GM19043 (cell line): ENCODE data around the gene RTN4R.

Source experiments
- ATAC-seq: cut with Tn5 transposase; IDR thresholded peaks from one replicate; pipeline ENCODE4 v1.9.1; 2021; ENCODE audit warnings: low read depth; ENCODE audit not compliant: unreplicated experiment

Gene RTN4R

DNA sequence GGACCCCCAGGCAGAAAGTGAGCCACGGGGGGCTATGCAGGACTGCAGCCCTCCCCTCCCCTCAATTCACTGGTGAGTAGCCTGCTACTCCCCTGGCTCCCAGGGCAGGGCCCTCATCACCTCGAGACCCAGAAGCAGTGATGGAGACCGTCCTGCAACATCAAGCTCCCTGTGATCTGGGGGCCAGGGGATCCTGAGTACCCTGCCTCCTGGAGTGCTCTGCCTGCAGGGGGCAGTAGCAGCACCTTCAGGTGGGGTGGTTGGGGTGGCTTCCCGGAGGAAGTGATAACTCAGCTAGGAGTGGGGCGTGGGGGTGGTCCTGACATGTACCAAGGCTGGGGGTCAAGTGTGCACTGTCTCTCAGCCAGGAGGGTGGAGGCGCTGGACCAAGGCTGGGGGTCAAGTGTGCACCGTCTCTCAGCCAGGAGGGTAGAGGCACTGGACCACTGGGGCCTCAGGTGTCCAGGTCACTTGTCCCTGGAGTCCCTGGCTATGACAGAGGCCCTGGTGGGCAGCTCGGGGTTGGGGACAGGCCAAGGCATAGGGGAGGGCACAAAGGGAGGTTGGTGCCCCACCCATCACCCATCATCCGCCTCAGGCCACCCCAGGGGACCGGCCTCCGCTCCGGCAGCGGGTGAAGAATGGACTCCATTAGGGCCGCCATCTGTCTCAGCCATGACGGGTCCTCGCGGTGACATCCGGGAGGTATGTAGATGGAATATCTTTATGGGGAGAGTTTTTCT is 9.4 kb downstream of the RTN4R start:
- no peak for ATAC-seq

DNA sequence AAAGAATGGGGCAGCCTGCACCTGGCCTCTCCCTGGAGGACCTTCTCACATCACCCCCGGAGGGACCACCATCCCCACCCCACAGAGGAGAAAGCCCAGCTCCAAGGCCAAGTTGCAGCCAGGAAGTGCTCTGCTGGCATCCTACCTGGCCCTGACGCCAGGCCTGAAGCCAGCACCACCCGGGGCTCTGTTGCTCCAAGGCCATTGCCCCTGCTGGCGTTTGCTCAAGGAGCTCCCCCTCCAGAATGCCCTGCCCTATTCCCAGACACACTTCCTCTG is 10.2 kb downstream of the RTN4R start:
- no peak for ATAC-seq

DNA sequence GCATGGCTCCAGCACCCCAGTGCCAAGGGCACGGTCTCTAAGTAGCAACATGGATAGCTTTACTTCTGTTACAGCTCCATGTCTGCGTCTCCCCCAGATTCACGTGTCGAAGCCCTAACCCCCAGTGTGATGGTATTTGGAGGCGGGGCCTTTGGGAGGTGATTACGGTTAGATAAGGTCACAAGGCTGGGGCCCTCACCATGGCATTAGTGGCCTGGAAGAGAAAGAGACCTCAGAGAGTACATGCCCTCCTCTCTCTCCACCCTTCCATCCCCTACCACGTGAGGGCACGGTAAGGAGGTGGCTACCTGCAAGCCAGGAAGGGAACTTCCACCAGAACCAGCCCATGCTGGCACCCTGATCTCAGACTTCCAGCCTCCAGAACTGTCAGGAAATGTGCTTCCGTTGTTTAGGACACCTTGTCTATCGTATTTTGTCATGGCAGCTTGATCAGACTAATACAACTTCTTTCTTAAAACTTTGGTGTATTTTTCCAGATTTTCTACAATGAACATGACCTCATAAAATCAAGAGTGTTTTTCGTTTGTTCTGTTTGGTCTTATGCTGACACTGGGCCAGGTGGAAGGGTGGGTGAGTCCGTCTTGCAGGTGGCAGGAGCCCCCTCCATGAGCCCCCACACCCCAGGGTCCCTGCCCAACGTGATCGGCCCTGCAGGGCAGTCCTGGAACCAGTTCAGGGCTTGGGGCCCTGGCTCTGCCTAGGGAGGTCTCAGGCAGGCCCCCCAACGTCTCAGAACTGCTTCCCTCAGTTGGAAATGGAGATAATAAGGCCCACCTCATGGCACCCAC is 10.7 kb downstream of the RTN4R start:
- ATAC-seq: no peak

DNA sequence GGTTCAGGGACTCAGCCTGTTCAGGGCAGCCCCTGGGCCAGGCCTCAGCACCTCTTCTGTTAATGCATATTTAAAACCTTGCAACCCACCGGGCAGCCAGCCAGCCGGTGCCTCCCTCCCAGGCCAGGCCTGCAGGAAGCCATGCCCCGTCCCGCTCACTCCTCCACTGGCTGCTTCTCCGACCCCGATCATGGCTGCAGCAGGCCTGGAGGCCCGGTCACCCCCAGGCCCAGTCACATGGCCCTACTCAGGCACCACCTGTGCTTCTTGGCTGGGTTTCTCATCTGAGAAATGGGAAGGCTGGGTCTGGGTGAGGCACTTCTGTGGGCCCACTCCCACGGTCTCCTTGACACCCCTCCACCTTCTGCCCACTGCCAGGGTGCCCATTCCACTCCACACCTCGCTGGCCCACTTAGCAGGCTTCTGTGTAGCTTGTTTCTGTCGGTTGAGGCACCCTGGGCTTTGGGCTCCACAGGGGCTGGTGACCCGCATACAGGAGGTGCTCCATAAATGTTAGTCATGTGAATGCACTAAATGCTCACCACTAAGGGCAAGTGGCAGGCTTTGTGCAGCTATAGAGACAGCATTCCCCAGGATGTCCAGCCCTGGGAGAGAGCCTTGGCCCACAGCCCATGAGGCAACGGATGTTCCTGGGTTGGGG is 11.4 kb downstream of the RTN4R start:
- ATAC-seq: no peak

DNA sequence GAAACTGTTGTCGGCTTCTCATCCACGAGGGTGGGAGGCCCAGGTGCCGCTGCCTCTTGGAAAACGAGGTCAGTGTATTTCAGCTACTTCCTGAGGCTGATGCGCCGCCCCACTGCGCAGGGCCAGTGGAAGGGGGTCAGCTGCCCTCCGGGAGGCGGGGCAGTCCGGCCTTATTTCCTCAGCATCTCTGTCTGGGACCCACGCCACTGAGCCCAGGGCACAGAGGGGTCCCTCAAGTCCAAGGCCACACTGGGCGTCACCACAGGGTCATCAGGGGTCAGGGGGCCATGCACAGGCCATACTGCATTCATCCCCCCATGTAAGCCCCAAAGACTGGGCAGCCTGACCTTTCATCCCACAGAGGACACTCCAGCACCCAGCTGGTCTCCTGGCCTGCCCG is 12.1 kb downstream of the RTN4R start:
- no peak for ATAC-seq

DNA sequence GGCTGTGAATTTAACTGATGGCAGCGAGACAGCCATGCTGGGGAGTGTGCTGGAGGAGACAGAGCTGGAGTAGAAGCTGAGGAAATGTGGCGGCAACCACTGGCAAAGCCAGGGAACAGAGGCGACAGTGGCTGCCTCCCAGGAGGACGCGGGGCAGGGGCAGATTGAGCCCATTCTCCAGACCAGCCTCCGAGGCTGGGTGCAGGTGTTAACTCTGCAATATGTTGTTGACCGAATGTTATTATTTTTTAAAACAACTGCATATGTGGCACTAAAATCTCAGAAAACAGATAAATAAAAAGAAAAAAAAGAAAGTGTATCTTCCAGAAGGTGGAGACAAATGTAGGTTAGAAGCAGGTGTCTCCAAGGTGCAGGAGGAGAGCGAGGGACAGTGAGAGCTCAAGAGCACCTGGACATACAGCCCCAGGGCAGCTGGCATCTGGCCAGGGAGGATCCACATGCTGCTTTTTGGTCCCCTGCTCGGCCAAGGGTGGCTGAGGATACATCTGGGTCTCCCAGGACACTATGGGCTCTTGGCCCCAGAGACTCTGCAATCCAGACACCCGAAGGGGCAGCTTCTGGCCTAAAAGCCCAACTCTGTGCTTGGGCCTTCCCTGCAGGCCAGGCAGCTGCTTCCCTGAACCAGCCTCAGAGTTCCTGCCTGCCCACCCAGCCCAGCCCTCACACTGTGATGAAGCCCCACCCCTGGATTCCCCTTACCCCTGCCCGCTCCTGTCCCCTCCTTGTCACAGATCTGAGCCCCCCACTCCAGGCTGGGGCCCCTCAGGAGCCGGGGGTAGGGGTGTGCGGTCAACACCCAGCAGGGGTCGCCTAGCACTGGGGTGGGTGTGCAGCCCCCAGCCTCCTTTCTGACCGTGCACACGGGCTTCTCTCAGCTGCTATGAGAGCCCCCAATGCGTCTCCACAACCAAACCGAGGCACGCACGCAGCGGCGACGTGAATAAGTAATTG is 12.9 kb downstream of the RTN4R start:
- ATAC-seq: no peak

DNA sequence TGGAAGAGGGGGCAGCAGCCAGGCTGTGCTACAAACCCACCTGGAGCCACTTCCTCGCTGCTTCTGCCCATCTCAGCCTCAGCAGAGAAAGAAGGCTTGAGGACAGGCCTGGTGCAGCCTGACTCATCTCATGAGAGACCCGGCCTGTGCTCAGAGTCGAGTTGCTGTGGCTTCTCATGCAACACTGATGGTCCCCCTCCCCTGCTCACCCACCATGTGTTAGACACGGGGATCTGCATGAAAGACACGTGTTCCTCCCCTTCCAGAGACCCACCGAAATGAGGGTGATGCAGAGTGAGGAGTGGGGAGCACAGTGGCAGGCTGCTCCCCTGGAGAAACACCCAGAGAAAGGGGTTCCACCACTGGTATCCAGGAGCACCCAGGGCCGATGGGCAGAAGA is 15.0 kb downstream of the RTN4R start:
- ATAC-seq: no peak

DNA sequence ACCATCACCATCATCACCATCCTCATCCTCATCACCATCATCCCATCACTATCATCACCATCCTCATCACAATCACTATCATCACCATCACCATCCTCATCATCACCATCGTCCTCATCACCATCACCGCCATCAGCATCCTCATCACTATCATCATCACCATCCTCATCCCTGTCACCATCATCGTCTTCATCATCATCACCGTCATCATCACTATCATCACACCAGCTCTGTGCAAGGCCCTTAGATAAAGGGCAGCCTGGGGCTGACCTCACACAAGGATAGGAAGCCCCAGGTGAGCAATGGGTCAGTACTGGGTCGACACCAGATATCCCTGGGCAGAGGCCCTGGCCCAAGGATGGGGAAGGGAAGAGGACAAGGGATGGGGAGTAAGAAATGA is 16.1 kb downstream of the RTN4R start:
- no peak for ATAC-seq

DNA sequence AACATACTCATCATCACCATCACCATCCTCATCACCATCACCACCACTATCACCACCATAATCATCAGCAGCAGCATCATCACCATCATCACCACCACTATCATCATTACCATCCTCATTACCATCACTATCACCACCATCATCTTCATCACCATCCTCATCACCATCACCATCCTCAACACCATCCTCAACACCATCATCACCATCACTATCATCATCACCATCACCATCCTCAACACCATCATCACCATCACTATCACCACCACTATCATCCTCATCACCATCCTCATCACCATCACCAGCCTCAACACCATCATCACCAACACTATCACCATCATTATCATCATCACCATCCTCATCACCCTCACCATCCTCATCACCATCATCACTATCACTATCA is 16.6 kb downstream of the RTN4R start:
- no peak for ATAC-seq

DNA sequence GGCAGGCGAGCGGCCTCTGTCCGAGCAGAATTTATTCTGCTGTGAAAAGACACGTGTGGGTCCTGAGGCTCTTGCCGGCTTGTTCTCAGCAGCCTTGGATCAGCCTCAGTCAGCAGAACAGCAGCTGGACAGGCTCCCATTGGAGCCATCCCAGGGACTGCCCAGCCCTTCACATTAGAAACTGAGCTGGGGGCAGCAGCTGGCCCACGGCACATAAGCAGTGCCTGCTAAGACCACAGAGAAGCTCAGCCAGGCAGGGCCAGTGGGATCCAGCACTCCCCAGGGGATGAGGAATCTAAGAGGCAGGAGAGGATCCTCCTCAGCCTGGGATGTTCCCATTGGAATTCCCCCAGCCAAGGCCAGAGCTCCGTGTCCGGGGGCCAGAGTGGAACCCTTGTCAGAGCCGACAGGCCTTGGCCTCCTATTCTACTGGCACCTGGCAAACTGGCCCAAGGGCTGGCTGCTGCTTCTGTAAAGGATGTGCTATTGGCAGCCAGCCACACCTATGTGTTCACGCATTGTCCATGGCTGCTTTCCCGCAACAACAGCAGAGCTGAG is 18.2 kb downstream of the RTN4R start:
- no peak for ATAC-seq

DNA sequence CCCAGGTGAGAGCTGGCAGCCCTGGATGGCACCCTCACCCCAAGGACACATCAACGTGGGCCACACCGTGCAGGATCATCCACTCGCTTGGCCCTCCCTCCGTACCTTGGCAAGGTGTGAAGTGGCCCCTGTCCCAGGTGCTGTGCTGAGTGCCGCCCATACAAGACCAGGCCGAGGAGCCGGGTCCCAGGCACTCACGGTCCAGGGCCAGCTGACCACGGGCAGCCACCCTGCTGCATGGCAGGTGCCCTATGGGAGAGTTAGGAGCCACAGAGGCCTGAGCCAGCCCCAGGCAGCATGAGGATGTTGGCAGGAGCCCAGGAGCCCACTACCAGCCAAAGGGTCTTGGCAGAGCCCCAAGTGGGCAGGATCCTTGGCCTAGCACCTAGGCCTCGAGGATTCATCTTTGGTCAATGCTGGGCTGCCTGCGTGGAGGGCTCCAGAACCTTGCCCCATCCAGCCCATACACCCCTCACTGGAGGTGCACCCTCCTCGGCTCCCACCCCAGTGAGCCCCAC is 19.6 kb downstream of the RTN4R start:
- ATAC-seq: no peak

DNA sequence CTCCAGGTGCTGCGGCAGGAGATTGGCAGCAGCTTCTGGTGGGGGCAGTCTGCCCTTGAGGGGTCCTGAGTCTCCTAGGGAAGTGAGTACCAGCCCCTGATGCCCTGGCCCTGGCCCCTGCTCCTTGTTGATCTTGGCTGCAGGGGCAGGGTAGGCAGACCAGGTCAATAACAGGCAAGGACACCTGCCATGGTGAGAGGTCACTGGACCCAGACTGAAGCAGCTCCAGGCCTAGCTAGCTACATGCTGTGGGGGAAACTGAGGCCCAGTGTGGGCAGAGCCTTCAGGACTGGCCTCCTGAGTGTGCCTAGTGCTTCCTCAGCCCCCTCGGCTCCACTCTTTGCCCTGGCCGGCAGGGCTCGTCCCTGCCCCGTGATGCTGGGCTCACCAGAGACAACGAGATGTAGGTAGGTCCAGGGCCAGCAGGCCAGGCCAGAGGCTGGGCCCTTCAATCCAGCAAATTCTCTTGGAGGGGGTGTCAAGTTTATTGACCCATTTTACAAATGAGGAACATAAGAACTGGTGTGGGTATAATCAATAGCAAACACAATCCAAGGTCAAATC is 20.4 kb downstream of the RTN4R start:
- no peak for ATAC-seq

DNA sequence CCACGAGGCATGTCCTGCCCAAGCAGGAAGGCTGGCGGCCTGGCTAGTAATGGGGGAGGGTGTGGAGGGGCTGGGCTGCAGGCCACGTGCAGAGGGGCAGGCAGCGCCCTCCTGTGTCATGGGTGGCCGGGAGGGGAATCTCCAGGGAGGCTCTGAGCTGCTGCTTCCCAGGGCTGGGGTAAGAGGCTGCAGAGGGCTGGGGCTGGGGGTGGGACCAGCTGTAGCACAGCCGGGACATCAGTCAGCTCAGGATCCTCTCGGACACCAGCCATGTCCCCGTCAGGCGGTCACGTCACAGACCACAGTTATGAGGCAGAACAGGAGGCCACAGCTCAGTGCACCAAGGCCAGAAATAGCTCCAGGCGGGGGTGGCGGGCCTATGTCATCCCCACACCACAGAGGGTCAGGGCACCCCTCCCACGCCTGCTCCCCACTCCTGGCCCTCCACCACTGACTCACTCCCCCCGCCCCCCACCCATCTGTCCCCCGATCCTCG is 21.1 kb downstream of the RTN4R start:
- ATAC-seq: peak; percentile 62

DNA sequence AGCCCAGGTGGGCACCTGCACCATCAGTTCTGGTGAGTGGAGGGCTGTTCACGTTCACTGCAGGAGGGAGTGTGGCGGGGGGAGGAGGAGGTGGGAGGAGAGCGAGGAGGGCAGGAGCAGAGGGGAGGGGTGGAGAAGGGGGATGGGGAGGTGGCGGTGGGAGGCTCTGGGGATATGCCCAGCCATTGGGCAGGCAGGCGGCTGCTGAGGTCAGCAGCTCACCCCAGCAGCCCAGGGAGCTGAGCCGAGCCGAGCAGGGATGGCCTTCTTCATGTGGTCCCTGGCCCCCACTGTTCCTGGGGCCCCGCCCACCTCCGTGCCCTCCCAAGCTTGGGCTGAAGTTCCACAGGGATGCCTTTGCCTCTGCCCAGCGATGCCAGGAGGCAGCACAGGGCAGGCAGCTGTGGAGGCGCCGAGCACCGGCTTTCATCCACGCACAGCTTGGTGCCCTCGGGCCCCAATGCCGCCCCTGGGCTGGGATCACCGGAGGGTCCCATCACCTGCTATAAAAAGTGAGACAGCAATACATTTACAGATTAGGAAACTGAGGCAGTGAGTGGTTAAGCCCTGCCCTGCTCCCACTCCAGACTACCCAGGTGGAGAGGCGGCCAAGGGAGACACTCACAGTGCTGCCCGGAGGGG is 21.6 kb downstream of the RTN4R start:
- no peak for ATAC-seq

DNA sequence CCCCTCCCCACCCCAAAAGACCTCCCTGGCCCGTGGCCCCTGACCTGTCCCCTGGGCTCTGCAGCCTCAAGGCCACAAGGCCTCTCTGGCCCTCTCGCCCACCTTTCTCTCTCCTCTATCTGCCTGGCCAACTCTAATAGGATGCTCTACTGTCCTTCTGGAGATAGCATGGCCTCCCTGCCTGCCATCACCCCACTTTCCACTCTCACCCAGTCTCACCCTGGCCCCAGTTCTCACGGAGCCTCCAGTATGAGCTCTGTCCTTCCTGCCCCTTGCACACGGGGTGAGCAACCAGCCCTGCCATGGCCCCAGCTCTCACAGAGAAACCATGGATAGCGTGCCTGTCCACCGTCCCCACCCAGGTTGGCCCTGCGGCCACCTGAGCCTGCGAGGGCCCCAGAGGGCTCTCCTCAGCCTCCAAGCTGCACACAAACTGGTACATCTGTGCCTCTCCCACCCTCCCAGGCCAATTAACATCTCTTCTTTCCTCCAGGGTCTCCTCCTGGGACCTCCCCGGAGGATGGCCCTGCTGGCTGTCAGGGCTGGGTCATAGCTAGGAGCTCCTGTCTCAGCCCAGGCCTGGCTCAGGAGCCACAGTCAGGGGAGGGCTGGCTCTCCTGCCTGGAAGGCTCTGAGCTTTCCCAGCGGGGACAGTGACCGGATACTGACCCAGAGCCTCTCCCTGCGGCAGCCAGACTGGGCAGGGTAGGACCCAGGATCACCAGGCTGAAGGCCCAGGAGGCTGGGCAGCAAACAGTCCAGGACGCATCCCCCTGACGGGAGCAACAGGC is 22.3 kb downstream of the RTN4R start:
- ATAC-seq: no peak

DNA sequence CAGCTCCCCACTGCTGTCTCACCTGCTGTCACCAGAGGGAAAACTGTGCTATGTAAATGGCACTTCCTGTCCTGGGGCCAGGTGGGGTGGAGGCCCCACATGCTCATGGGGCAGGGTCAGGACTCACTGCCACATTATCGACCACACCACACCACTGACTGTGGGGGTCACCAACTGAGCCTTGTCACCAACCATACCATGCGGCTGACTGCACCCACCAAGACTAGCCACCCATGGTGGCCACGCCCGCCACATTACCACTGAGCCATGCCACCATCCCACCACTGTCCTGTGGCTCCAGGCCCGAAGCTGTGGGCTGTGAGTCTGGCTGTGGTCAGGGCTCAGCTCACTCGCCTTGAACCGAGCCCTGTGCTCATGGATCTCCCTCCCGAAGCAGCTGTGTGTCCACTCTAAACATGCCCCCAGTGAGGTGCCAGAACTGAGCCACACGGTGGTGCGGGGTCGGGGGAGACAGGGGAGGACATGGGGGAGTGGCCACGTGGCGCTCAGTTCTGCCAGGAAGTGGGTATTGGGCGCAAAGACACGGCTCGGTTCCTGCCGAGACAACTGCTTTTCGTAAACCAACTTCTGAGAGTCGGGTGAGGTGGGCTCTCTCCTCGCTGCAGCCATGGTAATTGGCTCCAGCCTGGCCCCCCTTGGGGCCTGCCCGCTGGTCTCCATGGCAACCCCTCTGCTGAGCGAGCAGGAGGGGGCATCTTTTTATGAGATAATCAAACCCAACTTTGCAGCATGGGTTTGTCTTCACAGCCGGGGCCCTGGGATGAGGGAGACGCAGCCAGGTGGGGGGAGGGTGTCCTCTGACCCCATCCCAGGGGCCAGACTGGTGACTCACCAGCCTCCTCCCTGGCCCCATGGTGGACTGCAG is 23.2 kb downstream of the RTN4R start:
- no peak for ATAC-seq

DNA sequence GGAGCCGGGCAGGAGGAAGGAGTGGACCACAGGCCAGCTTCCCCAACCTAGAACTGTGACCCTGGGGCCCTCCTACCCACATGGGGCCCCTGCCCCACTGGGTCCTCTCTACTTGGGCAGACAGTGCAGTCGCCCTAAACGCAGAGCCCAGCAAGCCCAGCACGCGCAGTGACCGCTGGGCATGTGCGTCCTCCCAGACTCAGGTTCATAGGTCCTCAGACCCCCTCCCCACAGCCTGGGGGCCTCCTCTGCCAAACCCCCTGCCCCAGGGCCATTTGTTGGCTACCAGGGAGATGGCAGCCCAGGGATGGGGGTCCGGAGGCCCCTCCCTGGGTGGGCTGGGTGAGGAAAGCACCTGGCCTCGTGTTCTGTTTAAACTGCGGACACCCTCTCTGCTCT is 23.9 kb downstream of the RTN4R start:
- no peak for ATAC-seq
